Adrenal gland (tissue), 12 donors: ENCODE results near the gene KLHL2. TPM values are rescaled to one million over a fixed set of nuclear protein-coding genes. Genes with fewer than 3 reads are reported as not detected.

Experiments used
- DNase-seq, 7 donors: peaks; one replicate each; pipeline ENCODE4 v3.0.0-alpha.2; 2019 to 2020
- H3K27ac ChIP-seq, 5 donors: fragments of 200-600 bp; sonication (generic) in 4 of 5; 1 replicate in 3 of 5; 2 replicates in 2 of 5; pipeline versions ENCODE4 v1.5.1 to v1.8.0; 2016 to 2020; ENCODE audit warnings: mild to moderate bottlenecking in 1 of 5
- H3K27me3 ChIP-seq: fragments of 200-600 bp; 2 replicates; pipeline ENCODE4 v1.8.0; 2021
- H3K36me3 ChIP-seq, 2 donors: fragments of 200-600 bp; replicated peaks in 1 of 2; 1 replicate in 1 of 2; 2 replicates in 1 of 2; pipeline versions ENCODE4 v1.5.1 to v1.8.0; 2018 to 2022
- H3K4me1 ChIP-seq, 2 donors: fragments of 200-600 bp; replicated peaks in 1 of 2; 1 replicate in 1 of 2; 2 replicates in 1 of 2; pipeline versions ENCODE4 v1.5.1 to v1.8.0; 2018 to 2021
- H3K4me3 ChIP-seq, 4 donors: fragments of 200-600 bp; sonication (generic) in 3 of 4; one replicate each; pipeline ENCODE4 v1.5.1; 2016 to 2018
- H3K9me3 ChIP-seq, 3 donors: fragments of 200-600 bp; sonication (generic) in 1 of 3; replicated peaks in 1 of 3; 1 replicate in 2 of 3; 2 replicates in 1 of 3; pipeline versions ENCODE4 v1.5.1 to v1.8.0; 2016 to 2021
- POLR2A ChIP-seq, 2 donors: fragments of 450-650 bp; IDR thresholded peaks; one replicate each; pipeline ENCODE4 v1.6.1; 2017; ENCODE audit warnings: antibody characterized with exemption in 2 of 2, mild to moderate bottlenecking in 2 of 2, moderate library complexity in 1 of 2
- WGBS, 4 donors: extraction: QIAGEN DNeasy Blood & Tissue Kit in 2 of 4; methylation state at CpG; one replicate each; pipeline versions ENCODE4 v1.1.5 to v1.1.7; 2013 to 2017; 5-methylcytosine and 5-hydroxymethylcytosine counted together
- intact Hi-C, 2 donors: fragments of 100-400 bp; cut with DNase I; formaldehyde crosslinking; loops; one replicate each; pipeline versions ENCODE4 v1.14.1 to v1.15.0; 2022 to 2023
- polyA plus RNA-seq, 3 donors: library from polyadenylated mRNA; stranded (reverse); fragments of 200-250 nt in 2 of 3; fragments of 350-450 nt in 1 of 3; fragmentation: Illumina TruSeq in 1 of 3; extraction: RNeasy Lipid Tissue Mini Kit (QIAGEN cat#74804) in 1 of 3; gene quantifications; one replicate each; pipeline ENCODE4 v1.2.3, GENCODE V29; 2013 to 2014
- total RNA-seq, 9 donors: library from RNA; depleted of rRNA in 4 of 9; stranded (reverse); fragments of >200 nt in 4 of 9; fragments of 120-200 nt in 1 of 9; fragmentation: NEBNext Ultra II Directional in 1 of 9; extraction: Animal tissue kit (Norgen Biotek cat#: 25700) in 1 of 9; gene quantifications; one replicate each; pipeline versions ENCODE4 v1.1.0 to v1.2.4, GENCODE V29; 2013 to 2023
- TF ChIP-seq, protein P1 (sequence below), 6 experiments: fragments of 450-650 bp in 4 of 6; fragments of 200-600 bp in 2 of 6; sonication (generic) in 1 of 6; IDR thresholded peaks; 1 replicate in 5 of 6; 2 replicates in 1 of 6; pipeline versions ENCODE4 v1.5.1 to v1.8.0; 2016 to 2021; ENCODE audit warnings: antibody characterized with exemption in 6 of 6, mild to moderate bottlenecking in 2 of 6, moderate library complexity in 1 of 6
- donor health status: healthy with polysubstance abuse.
- donor health status: Bipolar disorder and iron deficiency.
- donor health status: DM: yes; HTN: yes; CAD: no.
- donor health status: DM: no; HTN: no; CAD: no.
- donor health status: DM: no; HTN: no; CAD: no.
- donor health status: DM: yes; HTN: yes; CAD: no.

The KLHL2 gene
- total and polyA plus RNA-seq, 12 donors, result 9.7 to 45.5 (median 25.2) TPM

DNA sequence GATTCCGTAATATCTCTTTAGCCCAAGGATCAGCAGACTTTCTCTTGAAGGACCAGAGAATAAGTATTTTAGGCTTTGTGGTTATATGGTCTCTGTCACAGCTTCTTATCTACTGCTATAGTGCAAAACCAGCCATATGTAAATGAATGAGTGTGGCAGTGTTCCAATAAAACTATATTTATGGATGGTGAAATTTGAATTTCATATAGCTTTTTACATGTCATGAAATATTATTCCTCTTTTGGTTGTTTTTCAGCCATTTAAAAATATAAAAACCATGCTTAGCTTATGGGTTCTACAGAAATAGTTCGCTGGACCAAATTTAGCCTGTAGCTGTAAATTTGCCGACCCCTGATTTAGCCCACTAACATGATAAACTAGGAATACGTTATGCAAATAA, 102.1 kb downstream of the KLHL2 start:
- TF ChIP-seq, protein P1, sequence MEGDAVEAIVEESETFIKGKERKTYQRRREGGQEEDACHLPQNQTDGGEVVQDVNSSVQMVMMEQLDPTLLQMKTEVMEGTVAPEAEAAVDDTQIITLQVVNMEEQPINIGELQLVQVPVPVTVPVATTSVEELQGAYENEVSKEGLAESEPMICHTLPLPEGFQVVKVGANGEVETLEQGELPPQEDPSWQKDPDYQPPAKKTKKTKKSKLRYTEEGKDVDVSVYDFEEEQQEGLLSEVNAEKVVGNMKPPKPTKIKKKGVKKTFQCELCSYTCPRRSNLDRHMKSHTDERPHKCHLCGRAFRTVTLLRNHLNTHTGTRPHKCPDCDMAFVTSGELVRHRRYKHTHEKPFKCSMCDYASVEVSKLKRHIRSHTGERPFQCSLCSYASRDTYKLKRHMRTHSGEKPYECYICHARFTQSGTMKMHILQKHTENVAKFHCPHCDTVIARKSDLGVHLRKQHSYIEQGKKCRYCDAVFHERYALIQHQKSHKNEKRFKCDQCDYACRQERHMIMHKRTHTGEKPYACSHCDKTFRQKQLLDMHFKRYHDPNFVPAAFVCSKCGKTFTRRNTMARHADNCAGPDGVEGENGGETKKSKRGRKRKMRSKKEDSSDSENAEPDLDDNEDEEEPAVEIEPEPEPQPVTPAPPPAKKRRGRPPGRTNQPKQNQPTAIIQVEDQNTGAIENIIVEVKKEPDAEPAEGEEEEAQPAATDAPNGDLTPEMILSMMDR (IDR thresholded peaks at IDR 0.05), result no peak
- no peak for TF ChIP-seq POLR2A (IDR thresholded peaks at IDR 0.05)
- Histone ChIP-seq H3K9me3 (no peaks in the 10 kb centered on the region), H3K36me3 (no peaks in the 10 kb centered on the region), H3K27me3 (no peaks in the 10 kb centered on the region), H3K27ac (no peak overlapping the region), H3K4me3 (no peak overlapping the region), H3K4me1 (peaks cover 11 to 12% of the 10 kb centered on the region in 2 donors)
- no peak for DNase-seq
- intact Hi-C loops, result no loop called here
- 97 to 99% (median 98%) methylated on average over 4 of the region's 4 CpGs for WGBS, 4 donors

DNA sequence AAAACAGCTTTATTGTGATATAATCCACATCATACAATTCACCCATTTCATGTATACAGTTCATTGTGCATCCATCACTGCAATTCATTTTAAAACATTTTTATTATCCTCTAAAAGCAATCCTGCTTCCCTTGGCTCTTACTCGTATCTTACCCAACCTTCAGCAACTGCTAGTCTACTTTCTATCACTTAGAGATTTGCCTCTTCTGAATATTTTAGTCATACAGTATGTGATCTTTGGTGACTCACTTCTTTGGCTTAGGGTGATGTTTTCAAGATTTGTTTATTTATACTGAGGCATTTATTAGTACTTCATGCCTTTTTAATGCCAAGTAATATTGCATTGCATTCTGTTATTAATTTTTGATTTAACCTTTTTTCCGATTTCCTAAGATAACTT, 105.1 kb downstream of the KLHL2 start:
- H3K9me3 ChIP-seq, result no peaks in the 10 kb centered on the region
- no peak overlapping the region for H3K4me3 ChIP-seq
- DNase-seq, result no peak
- H3K27me3 ChIP-seq, result no peaks in the 10 kb centered on the region
- intact Hi-C loops, result no loop called here
- TF ChIP-seq, protein P1 (IDR thresholded peaks at IDR 0.05), result no peak
- TF ChIP-seq POLR2A (IDR thresholded peaks at IDR 0.05), result no peak
- no peaks in the 10 kb centered on the region for H3K36me3 ChIP-seq
- H3K27ac ChIP-seq, result no peak overlapping the region
- WGBS, 4 donors, result 57 to 73% (median 58%) methylated on average over 2 of the region's 2 CpGs
- peaks cover 7 to 12% of the 10 kb centered on the region in 2 donors for H3K4me1 ChIP-seq

DNA sequence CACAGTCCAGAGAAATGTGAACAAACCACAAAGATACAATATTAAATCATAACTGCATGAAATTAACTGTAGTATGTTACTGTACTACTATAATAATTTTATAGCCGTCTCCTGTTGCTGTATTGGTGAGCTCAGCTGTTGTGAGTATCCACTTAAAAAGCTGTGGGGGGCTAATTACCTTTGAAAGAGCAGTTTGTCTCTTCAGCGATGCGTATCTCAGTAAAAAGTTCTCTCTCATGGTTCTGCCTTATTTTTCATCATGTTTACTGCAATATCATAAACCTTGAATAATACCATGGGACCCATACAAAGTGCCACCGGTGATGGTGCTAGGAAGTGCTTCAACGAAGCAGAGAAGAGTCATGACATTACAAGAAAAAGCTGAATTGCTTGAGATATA, 111.7 kb downstream of the KLHL2 start:
- 91 to 98% (median 97%) methylated on average over 5 of the region's 5 CpGs for WGBS, 4 donors
- H3K4me1 ChIP-seq, result no peaks in the 10 kb centered on the region
- TF ChIP-seq, protein P1 (IDR thresholded peaks at IDR 0.05), result no peak
- no peak for TF ChIP-seq POLR2A (IDR thresholded peaks at IDR 0.05)
- H3K36me3 ChIP-seq, result no peaks in the 10 kb centered on the region
- no peaks in the 10 kb centered on the region for H3K9me3 ChIP-seq
- no peak for DNase-seq
- no peak overlapping the region for H3K4me3 ChIP-seq
- H3K27me3 ChIP-seq, result no peaks in the 10 kb centered on the region
- intact Hi-C loops, result no loop called here
- no peak overlapping the region for H3K27ac ChIP-seq

DNA sequence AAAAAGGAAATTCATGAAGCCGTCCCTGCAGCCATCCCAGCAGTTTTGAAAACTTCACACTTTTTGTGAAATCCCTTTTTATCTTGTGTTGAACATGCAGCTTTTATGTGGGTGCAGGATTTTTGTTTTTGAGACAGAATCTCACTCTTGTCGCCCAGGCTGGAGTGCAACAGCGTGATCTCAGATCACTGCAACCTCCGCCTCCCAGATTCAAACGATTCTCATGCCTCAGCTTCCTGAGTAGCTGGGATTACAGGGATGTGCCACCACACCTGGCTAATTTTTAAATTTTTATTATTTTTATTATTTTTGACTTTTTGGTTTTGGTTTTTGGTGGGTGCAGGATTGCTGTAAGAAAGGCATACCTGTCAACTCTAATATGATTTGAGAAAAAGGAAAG, 112.1 kb downstream of the KLHL2 start:
- TF ChIP-seq, protein P1 (IDR thresholded peaks at IDR 0.05), result no peak
- TF ChIP-seq POLR2A (IDR thresholded peaks at IDR 0.05), result no peak
- Histone ChIP-seq H3K27me3 (no peaks in the 10 kb centered on the region), H3K4me3 (no peak overlapping the region), H3K9me3 (no peaks in the 10 kb centered on the region), H3K27ac (no peak overlapping the region), H3K36me3 (no peaks in the 10 kb centered on the region), H3K4me1 (no peaks in the 10 kb centered on the region)
- intact Hi-C loops, result no loop called here
- 95 to 98% (median 97%) methylated on average over 5 of the region's 5 CpGs for WGBS, 4 donors
- DNase-seq, result no peak
